HL-60 (cell line): ENCODE results near the gene WNT4.

Experiments
- DNase-seq, 2 experiments: peaks; one replicate each; pipeline ENCODE4 v3.0.0-alpha.2; 2010 to 2020; ENCODE audit warnings: low read depth in 1 of 2, low spot score in 1 of 2
- H3K27ac ChIP-seq: fragments of 250-450 bp; sonication (Bioruptor Pico); replicated peaks from 2 replicates; pipeline ENCODE4 v1.5.1; 2020; ENCODE audit warnings: mild to moderate bottlenecking, moderate library complexity
- H3K27me3 ChIP-seq: fragments of 250-450 bp; sonication (Bioruptor Pico); 2 replicates; pipeline ENCODE4 v1.5.1; 2021; ENCODE audit warnings: mild to moderate bottlenecking, moderate library complexity; ENCODE audit not compliant: insufficient read depth, poor library complexity, severe bottlenecking
- H3K4me3 ChIP-seq: replicated peaks from 2 replicates; pipeline ENCODE4 v1.5.1; 2011; ENCODE audit warnings: mild to moderate bottlenecking, control low read depth, low read length; ENCODE audit not compliant: insufficient read depth
- CTCF ChIP-seq: IDR thresholded peaks from one replicate; pipeline ENCODE4 v1.5.1; 2011; ENCODE audit warnings: low read length, control low read depth, inconsistent platforms; ENCODE audit not compliant: insufficient read depth
- GABPA ChIP-seq: IDR thresholded peaks from 2 replicates; pipeline ENCODE4 v1.6.1; 2012; ENCODE audit warnings: low read depth
- POLR2AphosphoS5 ChIP-seq: IDR thresholded peaks from 2 replicates; pipeline ENCODE4 v1.6.1; 2012; ENCODE audit warnings: low read depth
- REST ChIP-seq: IDR thresholded peaks from 2 replicates; pipeline ENCODE4 v1.6.1; 2012; ENCODE audit warnings: low read depth; ENCODE audit not compliant: insufficient replicate concordance
- SPI1 ChIP-seq: IDR thresholded peaks from 2 replicates; pipeline ENCODE4 v1.6.1; 2012; ENCODE audit warnings: low read depth, mild to moderate bottlenecking, borderline replicate concordance

Gene WNT4

DNA sequence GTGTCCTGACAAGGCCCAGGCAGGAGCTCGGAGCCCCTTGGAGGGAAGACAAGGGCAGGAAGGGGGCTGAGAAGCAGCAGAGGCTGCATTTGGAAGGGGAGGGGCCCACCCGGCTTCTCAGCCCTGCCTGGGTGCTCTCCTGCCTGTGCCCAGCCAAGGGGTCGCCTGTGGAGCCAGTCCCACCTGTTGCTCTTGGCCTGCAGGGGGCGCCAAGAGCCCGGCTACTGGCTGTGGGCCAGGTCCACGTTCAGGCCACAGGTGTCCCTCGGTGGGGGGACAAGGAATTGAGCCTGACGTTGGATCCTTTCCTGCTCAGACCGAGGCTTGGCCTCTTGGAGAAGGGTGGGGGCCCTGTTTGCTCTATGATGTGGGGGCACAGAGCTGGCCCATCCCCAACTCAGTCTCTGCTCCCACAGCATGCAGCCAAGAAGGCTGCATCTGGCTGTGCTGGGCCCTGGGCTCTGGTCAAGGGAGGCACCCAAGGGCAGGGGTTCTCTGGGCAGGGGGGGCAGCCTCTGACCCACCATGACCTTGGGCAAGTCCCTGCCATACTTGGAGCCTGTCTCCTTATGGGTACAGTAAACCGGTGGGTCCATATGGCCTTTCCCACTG, 10.9 kb downstream of the WNT4 start:
- Histone ChIP-seq H3K27me3 (peaks cover 8% of the 10 kb centered on the region), H3K27ac (no peak overlapping the region), H3K4me3 (no peak overlapping the region)
- TF ChIP-seq GABPA, result no peak
- TF ChIP-seq POLR2AphosphoS5, result no peak
- peak; percentile 84 for TF ChIP-seq CTCF
- TF ChIP-seq SPI1, result no peak
- no peak for TF ChIP-seq REST
- peak in 1 of 2 experiments; percentile 31 for DNase-seq

- Histone ChIP-seq H3K27ac (no peak overlapping the region), H3K27me3 (peaks cover 8% of the 10 kb centered on the region), H3K4me3 (no peak overlapping the region)
- no peak for DNase-seq
- TF ChIP-seq GABPA, result no peak
- TF ChIP-seq POLR2AphosphoS5, result no peak
- TF ChIP-seq REST, result no peak
- TF ChIP-seq CTCF, result no peak
These were observed 11.8 kb downstream of the WNT4 start for GRCh38 chr1:22131062-22131461.

DNA sequence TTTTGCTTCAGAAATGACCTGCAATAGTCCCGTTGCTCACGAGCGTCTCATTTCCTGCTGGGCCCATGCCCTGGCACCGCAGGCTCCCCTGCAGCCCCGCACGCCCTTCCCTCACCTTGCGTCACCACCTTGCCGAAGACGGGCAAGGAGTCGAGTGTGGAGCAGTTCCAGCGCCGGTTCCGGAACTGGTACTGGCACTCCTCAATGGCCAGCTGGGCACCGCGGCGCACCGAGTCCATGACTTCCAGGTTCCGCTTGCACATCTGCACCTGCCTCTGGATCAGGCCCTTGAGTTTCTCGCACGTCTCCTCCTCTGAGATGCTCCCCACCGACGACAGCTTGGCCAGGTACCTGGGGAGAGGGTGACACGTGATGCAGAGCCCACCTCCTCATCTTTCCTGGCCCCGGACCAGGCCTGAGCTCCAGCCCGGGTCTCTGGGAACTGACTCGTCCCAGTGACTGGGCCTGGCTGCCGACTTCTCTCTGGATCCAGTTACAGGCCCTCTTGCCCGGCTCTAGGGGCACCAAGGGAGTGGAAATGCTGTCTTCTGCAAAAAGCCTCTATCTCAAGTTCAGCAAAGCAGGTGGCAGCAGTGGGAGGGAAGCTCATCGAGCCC, 13.3 kb downstream of the WNT4 start:
- no peak overlapping the region for H3K27ac ChIP-seq
- peaks cover 8% of the 10 kb centered on the region for H3K27me3 ChIP-seq
- DNase-seq, result no peak
- H3K4me3 ChIP-seq, result no peak overlapping the region
- TF ChIP-seq REST, result no peak
- TF ChIP-seq GABPA, result no peak
- no peak for TF ChIP-seq SPI1
- no peak for TF ChIP-seq POLR2AphosphoS5
- no peak for TF ChIP-seq CTCF
